ENCODE data around the gene SCD5.

The SCD5 gene

GRCh38 chr4:82711158-82711785 is 87.3 kb downstream of the SCD5 start:
- Histone ChIP-seq H3K9me3 (no peaks in the 10 kb centered on the region), H3K27ac (no peak overlapping the region), H3K4me2 (peak overlapping the region; percentile 55), H3K4me1 (peaks cover 71% of the 10 kb centered on the region), H3K27me3 (no peaks in the 10 kb centered on the region), H3K36me3 (no peaks in the 10 kb centered on the region), H3K4me3 (no peak overlapping the region), H3K9ac (no peak overlapping the region), H4K20me1 (no peaks in the 10 kb centered on the region)
- TF ChIP-seq Cebpa-rat (IDR thresholded peaks at IDR 0.05) = no peak

GRCh38 chr4:82710197-82710929 is 88.2 kb downstream of the SCD5 start:
- no peak for TF ChIP-seq Cebpa-rat (IDR thresholded peaks at IDR 0.05)
- Histone ChIP-seq H3K9me3 (no peaks in the 10 kb centered on the region), H3K4me1 (peaks cover 71% of the 10 kb centered on the region), H3K9ac (no peak overlapping the region), H3K4me2 (peak overlapping the region; percentile 55), H3K36me3 (no peaks in the 10 kb centered on the region), H3K27ac (no peak overlapping the region), H4K20me1 (no peaks in the 10 kb centered on the region), H3K27me3 (no peaks in the 10 kb centered on the region), H3K4me3 (no peak overlapping the region)

GRCh38 chr4:82708982-82709381 is 89.6 kb downstream of the SCD5 start:
- Histone ChIP-seq H3K4me2 (no peak overlapping the region), H3K9me3 (no peaks in the 10 kb centered on the region), H3K4me1 (peaks cover 62% of the 10 kb centered on the region), H3K27me3 (no peaks in the 10 kb centered on the region), H4K20me1 (no peaks in the 10 kb centered on the region), H3K36me3 (peaks cover 12% of the 10 kb centered on the region; the same call in 1 of the 2 replicates), H3K27ac (no peak overlapping the region), H3K4me3 (no peak overlapping the region), H3K9ac (no peak overlapping the region)
- no peak for TF ChIP-seq Cebpa-rat (IDR thresholded peaks at IDR 0.05)

- TF ChIP-seq Cebpa-rat (IDR thresholded peaks at IDR 0.05) = no peak
- Histone ChIP-seq H4K20me1 (no peaks in the 10 kb centered on the region), H3K4me3 (no peak overlapping the region), H3K36me3 (peaks cover 28% of the 10 kb centered on the region), H3K27ac (no peak overlapping the region), H3K27me3 (no peaks in the 10 kb centered on the region), H3K9ac (no peak overlapping the region), H3K4me2 (peak overlapping the region; percentile 23), H3K9me3 (no peaks in the 10 kb centered on the region), H3K4me1 (peaks cover 40% of the 10 kb centered on the region)
Measured at GRCh38 chr4:82706349-82707000, 92.1 kb downstream of the SCD5 start.

GRCh38 chr4:82705928-82706300 is 92.7 kb downstream of the SCD5 start:
- no peak for TF ChIP-seq Cebpa-rat (IDR thresholded peaks at IDR 0.05)
- Histone ChIP-seq H3K9ac (no peak overlapping the region), H3K36me3 (peaks cover 30% of the 10 kb centered on the region), H3K27me3 (no peaks in the 10 kb centered on the region), H3K4me1 (peaks cover 35% of the 10 kb centered on the region), H3K4me3 (no peak overlapping the region), H4K20me1 (no peaks in the 10 kb centered on the region), H3K9me3 (no peaks in the 10 kb centered on the region), H3K27ac (no peak overlapping the region), H3K4me2 (peak overlapping the region; percentile 23)

GRCh38 chr4:82705169-82705927 is 93.2 kb downstream of the SCD5 start:
- peak overlapping the region; percentile 23 for H3K4me2 ChIP-seq

GRCh38 chr4:82704156-82704555 is 94.4 kb downstream of the SCD5 start:
- Histone ChIP-seq H3K9ac (no peak overlapping the region), H3K4me3 (no peak overlapping the region), H3K36me3 (peaks cover 34% of the 10 kb centered on the region), H3K27ac (no peak overlapping the region), H3K4me1 (peaks cover 22% of the 10 kb centered on the region), H3K4me2 (no peak overlapping the region), H3K9me3 (no peaks in the 10 kb centered on the region), H3K27me3 (no peaks in the 10 kb centered on the region), H4K20me1 (no peaks in the 10 kb centered on the region)
- no peak for TF ChIP-seq Cebpa-rat (IDR thresholded peaks at IDR 0.05)

More at GRCh38 chr4:82705169-82705927, 93.2 kb downstream of the SCD5 start:
- H3K9me3 ChIP-seq = no peaks in the 10 kb centered on the region
- no peak for TF ChIP-seq Cebpa-rat (IDR thresholded peaks at IDR 0.05)
- H3K4me3 ChIP-seq = no peak overlapping the region
- H3K27me3 ChIP-seq = no peaks in the 10 kb centered on the region
- H4K20me1 ChIP-seq = no peaks in the 10 kb centered on the region
- peaks cover 30% of the 10 kb centered on the region for H3K36me3 ChIP-seq
- H3K4me1 ChIP-seq = peaks cover 29% of the 10 kb centered on the region
- no peak overlapping the region for H3K27ac ChIP-seq
- H3K9ac ChIP-seq = no peak overlapping the region

- Histone ChIP-seq H3K4me3 (no peak overlapping the region), H3K4me2 (no peak overlapping the region), H4K20me1 (no peaks in the 10 kb centered on the region), H3K36me3 (peaks cover 46% of the 10 kb centered on the region), H3K4me1 (no peaks in the 10 kb centered on the region), H3K27ac (no peak overlapping the region), H3K27me3 (no peaks in the 10 kb centered on the region), H3K9ac (no peak overlapping the region), H3K9me3 (no peaks in the 10 kb centered on the region)
- TF ChIP-seq Cebpa-rat (IDR thresholded peaks at IDR 0.05) = no peak
Measured at GRCh38 chr4:82698412-82698811, 100.2 kb downstream of the SCD5 start.

GRCh38 chr4:82697561-82697960 is 101.0 kb downstream of the SCD5 start:
- H3K4me1 ChIP-seq = peaks cover 6% of the 10 kb centered on the region
- no peak overlapping the region for H3K9ac ChIP-seq
- no peak for TF ChIP-seq Cebpa-rat (IDR thresholded peaks at IDR 0.05)
- H3K4me2 ChIP-seq = no peak overlapping the region
- H3K27me3 ChIP-seq = no peaks in the 10 kb centered on the region
- H3K27ac ChIP-seq = no peak overlapping the region
- peaks cover 42% of the 10 kb centered on the region for H3K36me3 ChIP-seq
- no peaks in the 10 kb centered on the region for H4K20me1 ChIP-seq
- no peaks in the 10 kb centered on the region for H3K9me3 ChIP-seq
- no peak overlapping the region for H3K4me3 ChIP-seq
